ENCODE results near the gene MARCKSL1.
"Not testable (repeated sequence)": the region's sequence is repeated elsewhere in the genome, so short reads cannot be mapped to it uniquely, and the experiment has no call there.

The MARCKSL1 gene

GRCh38 chr1:32284777-32285176 lies 51.3 kb downstream of the MARCKSL1 start:
- DNase-seq = not testable (repeated sequence)

Data from NCI-H2081 (cell line).